GM18868 (cell line): ENCODE results near the gene LRIG1.

ENCODE experiments used
- ATAC-seq: cut with Tn5 transposase; IDR thresholded peaks from one replicate; pipeline ENCODE4 v1.9.1; 2021; ENCODE audit warnings: mild to moderate bottlenecking, moderate library complexity; ENCODE audit not compliant: unreplicated experiment

The LRIG1 gene

DNA sequence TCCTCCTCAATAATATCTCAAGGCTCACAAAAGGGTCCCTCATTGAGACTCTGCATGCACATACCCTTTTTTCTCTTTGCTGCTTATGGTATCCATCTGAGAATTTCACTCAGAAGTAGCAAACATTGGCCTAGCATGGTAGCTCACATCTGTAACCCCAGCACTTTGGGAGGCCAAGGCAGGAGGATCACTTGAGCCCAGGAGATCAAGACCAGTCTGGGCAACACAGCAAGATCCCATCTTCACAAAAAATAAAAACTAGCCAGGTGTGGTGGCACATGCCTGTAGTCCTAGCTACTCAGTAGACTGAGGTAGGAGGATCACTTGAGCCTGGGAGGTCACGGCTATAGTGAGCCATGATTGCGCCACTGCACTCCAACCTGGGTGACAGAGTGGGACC, 11.7 kb downstream of the LRIG1 start:
- ATAC-seq = no peak

DNA sequence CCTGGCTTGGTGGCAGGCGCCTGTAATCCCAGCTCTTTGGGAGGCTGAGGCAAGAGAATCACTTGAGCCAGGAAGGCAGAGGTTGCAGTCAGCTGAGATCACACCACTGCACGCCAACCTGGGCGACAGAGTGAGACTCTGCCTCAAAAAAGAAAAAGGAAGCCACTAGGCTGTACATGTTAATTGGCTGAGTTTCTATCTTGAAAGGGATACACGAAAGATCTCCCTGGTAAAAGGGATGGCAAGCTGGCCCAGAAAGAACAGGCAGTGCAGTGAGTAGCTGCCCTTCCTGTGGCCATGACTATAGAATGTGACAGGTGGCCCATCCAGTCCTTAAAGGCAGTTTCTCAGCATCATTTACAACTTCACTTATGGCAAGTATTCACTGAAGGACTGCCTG, 12.3 kb downstream of the LRIG1 start:
- no peak for ATAC-seq

DNA sequence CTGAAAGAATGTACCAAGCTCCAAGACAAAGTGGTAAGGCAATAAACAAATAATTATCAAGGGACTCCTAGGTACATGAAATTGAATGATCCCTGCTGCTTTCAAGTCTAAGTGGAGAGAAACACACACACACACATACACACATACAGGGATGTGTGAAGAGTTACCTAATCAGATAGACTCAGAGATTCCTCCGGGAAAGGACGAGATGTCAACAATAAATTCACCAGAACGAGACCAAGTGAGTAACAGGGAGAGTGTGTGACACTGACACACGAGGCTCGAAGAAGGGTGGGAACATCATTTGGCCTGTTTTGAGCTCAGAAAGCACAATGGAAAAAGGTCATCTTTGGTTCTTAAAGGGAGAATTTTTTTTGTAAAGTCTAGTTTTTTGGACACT, 13.4 kb downstream of the LRIG1 start:
- no peak for ATAC-seq

DNA sequence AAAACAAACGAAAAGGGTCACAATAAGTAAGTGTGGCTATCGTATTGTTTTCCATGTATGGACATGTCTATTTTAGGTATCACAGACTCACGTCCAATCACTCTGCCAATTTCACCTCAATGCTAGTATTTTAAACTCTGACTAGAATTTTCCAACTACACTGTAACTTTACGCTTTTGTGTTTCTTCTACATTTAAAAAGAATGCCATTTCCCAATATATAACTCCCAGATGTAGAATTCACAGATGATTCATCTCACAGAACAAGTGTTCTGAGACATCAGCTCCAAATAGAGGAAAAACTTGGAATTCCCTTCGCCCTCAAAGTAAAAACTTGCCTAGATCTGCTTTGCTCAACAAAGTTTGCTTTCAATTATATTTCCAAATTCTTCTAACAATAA, 14.2 kb downstream of the LRIG1 start:
- no peak for ATAC-seq

DNA sequence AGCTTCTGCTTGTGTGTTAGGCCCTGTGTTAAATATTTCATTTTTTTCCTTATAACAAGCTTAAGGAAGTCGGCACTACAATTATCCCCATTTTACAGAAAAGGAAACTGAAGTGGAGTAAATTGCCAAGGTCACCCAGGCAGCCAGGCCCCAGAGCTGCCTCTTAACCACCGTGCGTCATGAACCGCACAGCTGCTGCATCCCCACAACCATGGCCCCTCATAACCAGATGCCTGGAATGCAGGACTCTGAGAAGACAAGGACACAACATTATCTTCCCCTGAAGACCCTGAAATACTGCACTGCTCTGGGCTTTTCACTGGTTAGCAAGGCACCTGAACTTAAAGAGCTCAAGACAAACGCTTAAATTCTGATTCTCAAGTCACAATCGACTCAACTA, 14.6 kb downstream of the LRIG1 start:
- ATAC-seq = no peak

DNA sequence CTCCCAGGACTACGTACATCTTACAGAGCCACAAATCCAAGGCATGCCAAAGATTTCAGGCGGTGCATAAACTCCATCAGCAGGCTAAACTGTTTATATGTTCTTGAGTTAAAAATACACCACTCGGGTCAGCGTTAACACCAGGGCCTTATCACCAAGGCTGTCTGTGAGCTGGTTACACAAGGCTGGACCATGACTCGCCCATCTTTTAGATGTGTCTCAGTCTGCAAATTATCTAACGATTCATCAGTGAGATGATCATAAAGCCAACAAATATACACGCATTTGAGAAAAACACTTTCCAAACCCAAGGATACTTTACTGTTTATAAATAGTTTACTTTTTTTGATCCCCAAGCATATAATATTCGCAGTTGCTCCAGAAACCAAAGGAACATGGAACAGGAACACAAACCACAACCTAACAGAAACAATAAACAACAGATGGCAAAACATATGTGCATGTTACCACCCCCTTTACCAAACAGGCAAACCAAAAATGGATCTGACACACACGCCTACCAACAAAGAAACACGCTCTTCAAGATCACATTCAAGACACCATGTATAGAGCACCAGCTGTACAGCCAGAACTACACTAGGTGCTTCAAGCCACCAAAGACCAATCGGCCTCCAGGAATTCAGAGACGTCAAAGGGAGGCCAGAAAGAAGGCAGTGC, 15.4 kb downstream of the LRIG1 start:
- no peak for ATAC-seq

DNA sequence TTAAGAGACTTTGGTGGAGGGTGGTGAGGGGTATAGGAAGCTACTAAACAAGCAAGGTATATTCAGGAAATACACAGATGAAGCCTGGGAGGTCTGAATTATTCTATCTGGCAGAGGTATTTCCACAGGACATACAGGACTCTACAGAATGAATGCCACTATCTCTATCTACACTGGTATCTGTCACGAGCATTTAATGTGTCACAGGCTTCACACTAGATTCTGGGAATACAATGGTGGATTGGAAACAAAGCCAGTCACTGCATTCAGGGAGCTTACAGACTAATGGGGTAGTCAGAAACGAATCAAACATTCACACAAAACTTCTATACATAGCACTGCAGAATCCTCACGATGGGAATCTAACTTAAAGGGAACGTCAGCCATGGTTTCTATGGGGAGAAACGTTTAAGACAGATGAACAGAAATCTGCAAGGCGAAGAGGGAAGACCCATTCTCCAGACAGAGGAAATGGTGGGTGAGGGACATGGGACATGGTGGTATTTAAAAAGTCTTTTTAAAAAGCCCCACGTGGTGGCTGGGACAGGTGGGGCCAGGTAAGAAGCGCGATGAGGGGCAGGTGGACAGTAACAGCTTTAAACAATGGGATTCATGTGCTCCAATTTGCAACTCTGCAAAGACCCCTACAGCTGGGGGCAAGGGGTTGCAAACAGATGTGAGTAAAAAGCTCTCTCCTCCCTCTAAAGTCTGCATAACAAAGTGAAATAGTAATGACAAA, 16.5 kb downstream of the LRIG1 start:
- no peak for ATAC-seq

DNA sequence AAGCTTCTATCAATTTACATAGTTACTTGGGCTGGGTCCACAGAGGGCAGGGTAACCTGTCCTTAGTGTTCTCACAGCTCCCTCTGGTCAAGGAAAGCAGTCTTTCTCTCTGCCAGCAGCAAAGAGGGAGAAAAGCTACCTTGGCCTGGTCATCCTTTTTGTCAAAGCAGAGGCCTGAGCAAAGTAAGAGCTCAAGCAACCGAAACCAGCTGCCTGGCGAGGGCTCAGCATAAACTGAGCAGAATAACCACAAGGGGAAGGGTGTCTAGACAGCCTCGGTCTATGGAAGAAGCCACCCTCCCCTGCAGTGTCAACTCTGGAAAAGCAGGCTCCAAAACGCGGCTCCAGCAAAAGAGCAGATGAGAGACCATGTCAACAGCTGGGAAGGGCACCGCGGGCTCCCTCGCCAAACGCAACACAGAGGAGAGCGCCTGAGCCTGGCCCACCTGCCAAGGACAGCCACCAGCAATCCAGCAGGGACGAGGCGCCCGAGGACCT, 17.4 kb downstream of the LRIG1 start:
- peak; percentile 46 for ATAC-seq

DNA sequence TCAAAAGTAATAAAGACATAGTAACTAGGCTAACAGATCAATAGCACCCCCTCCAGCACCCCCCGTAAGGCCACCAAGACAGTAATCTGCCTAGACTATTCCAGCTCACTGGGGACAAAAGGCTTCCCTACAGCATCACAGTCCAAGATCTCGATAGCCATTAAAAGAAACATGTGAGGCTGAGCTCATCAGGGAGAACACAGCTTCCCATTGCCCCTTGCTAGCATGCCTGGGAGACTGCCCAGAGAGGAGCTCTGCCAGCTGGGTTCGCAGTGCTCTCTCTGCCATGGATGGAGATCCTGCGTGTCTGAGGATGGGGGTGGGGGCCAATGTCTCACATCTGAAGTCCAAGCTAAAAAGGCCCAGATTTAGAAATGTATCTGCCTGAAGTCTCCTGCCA, 17.8 kb downstream of the LRIG1 start:
- ATAC-seq = no peak

DNA sequence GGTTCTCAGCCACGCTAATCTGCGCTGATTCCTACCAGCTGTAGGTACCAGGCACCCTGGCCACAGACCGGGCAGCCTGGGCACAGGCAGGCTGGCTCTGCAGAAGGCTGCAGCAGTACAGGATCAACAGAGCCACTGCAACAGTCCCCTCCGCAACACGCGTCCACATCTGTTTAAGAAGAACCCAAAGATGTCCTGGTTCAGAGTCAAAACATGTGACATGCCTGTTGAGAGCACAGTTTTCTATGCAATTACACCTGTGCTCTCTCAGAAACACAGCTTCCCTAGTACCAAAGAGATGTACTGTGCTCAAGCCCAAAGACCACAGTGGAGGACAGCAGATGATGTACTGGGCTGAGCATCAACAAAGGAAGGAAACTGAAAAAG, 18.8 kb downstream of the LRIG1 start:
- no peak for ATAC-seq

DNA sequence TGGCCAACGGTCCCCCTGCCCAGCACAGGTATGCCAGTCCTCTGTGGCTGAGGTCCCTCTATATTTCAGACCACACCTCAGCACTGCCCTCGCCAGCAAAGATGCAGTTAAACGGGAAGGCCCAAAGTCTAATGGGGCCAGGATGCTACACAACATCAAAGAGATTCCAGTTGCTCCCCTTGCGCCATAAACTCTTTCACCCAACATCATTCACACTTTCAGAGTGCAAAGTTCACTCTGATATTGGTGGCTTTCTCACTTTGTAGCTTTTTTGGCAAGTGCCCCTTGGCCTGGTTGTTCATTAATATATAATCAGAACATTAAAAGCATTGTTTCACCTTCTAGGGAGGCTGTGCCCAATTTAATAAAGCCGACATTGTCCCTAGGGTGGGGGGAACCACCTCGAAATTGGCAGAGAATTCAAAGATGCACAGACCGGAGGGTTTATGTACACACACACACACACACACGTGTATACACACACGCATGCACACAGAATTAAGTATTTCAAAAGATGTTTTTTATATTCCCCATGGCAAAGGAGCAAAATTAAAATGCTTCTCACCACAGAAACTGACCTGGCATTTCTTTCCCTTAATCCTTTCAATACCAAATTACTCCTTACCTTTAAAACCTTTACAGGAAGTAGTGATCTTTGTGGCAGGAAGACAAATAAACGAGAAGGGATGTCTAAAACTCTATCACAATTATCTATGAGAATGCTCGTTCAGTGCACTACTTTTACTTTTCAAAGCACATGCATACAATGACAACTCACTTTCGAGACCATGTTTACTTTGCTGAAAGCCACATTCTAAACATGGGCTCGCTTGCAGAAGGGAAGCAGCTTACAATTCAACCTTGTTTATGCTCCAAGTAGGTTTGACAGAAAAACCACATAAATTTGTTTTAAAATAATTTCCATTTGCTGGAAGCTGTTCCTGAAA, 19.5 kb downstream of the LRIG1 start:
- peak; percentile 43 for ATAC-seq

DNA sequence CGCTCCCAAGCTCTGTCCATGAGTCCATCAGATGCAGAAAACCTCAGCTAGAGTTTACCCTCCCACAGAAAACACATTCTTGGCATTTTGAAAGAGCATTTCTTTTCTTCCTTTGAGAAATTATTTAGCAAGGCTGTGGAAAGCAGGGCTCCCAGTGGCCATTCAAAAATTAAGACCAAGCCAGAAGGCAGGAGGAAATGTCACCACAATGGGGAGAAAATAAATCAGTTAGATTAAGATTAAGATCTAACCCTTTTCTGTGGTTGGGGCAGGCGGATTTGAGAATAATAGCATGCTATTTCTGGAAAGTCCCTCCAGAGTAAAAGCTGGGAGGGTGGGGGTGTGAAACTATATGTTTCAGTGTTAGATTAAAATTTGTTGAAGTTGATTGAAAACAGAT, 20.2 kb downstream of the LRIG1 start:
- ATAC-seq = peak; percentile 49

DNA sequence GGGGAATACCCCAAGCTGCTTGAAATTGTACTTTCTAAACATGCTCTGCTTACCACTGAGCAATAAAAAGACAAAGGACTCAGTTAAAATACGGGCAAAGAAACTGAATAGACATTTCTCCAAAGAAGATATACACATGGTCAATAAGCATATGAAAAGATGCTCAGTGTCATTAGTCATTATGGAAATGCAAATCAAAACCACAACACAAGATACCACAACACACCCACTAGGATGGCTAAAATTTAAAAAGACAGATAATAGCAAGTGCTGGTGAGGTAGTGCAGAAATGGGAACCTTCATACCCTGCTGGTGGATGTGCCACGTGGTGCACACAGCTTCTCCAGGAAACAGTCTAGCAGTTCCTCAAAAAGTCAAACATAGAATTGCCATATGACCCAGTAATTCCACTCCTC, 21.3 kb downstream of the LRIG1 start:
- ATAC-seq = peak; percentile 42

DNA sequence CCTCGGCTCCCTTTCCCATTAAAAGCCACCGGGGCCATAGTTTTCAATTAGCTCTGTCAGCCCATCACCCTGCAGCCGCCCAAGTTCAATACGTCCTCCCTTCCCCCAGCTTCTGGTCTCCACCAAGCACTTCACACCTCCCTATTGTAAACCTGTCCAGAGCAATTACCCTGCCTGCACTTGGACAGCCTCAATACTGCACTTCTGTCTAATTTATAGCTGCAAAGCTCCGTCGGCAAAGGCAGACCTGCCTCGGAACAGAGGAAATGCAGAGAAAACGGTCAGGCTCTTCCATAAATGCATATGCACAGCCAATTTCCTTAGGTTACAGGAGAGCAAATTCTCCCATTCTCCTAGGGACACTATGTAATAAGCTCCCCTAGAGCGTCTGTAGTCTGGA, 21.9 kb downstream of the LRIG1 start:
- no peak for ATAC-seq

DNA sequence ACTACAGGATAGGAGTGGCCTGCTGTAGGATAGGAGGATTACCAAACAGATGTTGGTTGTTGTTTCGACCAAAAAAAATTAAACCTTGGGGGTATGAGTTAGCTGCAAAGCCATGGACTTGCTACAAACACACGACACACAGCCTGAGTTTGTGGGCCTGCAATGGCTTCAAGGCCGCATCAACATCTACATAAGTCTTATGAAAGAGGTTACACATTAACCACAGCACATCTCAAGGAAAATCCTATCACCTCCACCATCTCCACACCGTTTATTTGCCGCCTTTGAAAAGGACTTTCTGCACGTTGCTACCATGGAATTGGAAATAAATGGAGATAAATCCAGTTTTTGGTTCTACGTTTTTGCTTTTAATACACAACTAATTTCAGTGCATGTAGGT, 23.0 kb downstream of the LRIG1 start:
- ATAC-seq = no peak

DNA sequence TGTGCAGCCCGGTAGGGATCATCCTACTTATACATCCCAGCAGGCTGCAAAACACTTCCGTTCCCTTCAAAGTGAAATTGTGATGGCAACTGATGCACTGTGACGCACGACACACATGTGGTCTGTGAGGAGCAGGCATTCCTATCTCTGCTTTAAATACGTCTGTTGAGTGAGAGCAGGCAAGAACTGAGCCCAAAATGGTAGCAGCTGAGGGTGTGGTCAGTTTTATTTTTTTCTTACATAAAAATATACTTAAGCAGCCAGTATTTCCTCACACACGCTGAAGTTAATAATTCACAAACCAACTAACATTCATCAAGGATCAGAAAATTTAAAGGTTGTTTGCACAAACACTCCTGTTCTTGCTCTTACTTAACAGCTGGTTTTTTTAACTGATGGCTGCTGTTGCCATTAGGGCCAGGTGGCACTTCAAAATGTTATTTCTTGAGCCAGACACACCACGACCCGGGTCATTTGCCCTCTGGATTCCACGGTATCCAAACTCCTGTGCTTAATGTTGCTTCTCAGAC, 23.9 kb downstream of the LRIG1 start:
- ATAC-seq = no peak

DNA sequence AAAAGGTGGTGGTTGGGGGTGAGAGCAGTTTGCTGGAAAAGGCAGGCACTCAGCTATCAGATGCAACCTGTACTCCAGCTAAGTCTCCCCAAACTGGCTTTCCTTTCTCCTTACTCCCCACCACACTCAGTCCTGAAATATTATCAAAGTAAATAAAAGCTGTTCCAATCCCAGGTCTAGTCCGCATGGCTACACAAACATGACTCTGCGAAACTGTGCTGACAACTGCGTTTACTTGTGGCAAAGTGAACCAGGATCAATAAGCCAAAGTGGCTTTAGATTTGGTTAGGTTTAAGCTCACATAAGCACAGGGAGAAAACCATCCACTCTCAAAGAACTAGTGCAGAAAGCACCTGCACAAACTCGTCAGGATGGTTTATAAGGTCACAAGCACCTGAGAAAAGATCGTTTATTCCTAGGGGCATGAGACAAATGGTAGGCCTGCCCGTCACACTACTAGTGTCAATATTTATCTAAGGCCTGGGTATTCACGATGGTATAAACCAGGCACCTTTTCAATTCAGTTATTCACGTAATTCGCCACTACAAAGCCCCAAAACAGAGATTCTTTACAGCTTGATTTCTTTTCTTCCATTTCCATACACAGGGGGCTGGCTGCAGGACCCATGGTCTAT, 25.3 kb downstream of the LRIG1 start:
- no peak for ATAC-seq

DNA sequence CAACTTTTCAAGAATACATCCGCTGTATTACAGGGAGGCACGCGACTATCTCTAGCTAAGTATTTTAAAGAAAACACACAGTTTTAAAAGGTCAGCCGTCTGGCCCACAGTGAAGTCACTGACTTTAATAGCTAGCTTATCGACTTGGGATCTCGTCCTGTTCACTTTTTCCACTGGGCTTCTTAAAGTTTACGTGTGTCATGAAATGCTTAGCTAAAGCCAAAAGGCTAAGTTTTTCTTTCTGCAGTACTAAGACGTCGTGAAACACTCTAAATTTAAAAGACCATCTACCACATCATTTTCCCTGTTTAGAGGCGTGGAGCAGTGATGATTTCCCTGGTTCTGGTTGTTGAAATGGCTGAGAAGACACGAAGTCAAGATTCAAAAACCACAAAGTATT, 27.1 kb downstream of the LRIG1 start:
- ATAC-seq = no peak

DNA sequence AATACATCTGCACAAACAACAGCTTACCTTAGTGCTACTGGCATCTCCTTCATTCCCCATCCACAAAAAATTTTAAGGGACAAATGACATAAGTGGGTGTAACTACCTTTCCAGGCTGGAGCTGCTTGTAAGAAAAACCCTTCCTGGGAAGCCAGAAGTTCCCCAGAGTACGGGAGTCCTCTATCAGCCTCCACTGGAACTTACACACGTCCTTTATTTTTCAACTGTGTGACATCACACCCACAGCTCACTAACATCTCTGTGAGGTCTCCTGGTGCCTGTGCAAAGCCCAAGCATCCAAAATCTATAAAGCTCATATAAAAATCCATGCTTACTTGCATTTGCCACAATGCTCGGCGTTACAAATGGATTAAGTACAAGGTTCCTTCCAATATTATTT, 27.6 kb downstream of the LRIG1 start:
- no peak for ATAC-seq

DNA sequence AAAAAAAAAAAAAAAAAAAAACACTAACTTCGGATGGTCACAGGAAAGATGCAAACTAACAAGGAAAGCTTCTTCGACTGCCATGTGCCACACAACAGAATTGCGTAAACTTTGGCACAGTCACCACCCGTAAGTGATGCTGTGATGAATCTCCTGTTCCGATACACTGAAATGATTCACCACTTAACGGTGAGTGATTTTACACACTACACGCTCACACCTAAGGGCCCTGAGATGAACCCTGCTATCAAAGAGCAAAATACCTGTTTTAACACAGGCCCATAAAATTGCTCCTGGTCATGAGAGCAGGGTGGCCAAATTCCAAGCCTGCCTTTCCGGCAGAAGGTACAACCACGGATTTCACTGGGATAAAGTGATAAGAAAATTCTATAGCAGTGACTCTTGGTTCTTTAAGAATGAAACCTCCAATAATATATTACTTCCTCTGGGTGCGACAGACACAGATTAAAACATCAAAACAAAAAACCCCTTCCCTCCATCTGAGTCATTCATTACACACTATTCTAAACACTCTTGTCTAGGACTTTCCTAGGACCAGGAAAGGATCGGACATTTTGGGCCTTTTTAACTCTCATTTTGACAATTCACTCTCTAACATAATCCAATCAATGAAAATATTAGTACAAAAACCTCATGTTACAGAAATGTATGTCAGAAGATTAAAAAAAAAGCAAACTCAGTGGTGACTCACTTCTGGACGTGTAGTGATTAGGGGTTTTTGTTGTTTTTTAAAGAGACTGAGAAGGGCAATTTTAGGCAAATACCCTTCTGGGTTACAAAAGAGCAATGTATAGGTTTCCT, 28.3 kb downstream of the LRIG1 start:
- peak; percentile 69 for ATAC-seq
